SU-DHL-6 (cell line): ENCODE measurements around the gene HCCS.

Experiments used
- H2AFZ ChIP-seq: fragments of 200-600 bp; sonication (generic); 2 replicates; pipeline ENCODE4 v1.6.1; 2014; ENCODE audit warnings: low read depth, mild to moderate bottlenecking, moderate library complexity, mixed read lengths, antibody characterized with exemption, low read length; ENCODE audit not compliant: severe bottlenecking
- H3F3A ChIP-seq: fragments of 200-600 bp; shearing (Covaris generic); 2 replicates; pipeline ENCODE4 v1.6.0; 2016; ENCODE audit warnings: antibody characterized with exemption, mild to moderate bottlenecking; ENCODE audit not compliant: insufficient read depth
- H3K27ac ChIP-seq: fragments of 200-600 bp; sonication (generic); 2 replicates; pipeline ENCODE4 v1.5.1; 2016; ENCODE audit warnings: low read depth, mild to moderate bottlenecking, low read length, moderate library complexity, mixed read lengths
- H3K27me3 ChIP-seq: fragments of 200-600 bp; sonication (generic), shearing (Covaris generic); 2 replicates; pipeline ENCODE4 v1.6.0; 2014; ENCODE audit warnings: mild to moderate bottlenecking, low read length
- H3K36me3 ChIP-seq: fragments of 200-600 bp; sonication (generic); 2 replicates; pipeline ENCODE4 v1.6.1; 2014; ENCODE audit warnings: mild to moderate bottlenecking, low read length, mixed read lengths
- H3K4me2 ChIP-seq: fragments of 300-600, 200-600 bp; shearing (Covaris generic), sonication (generic); 2 replicates; pipeline ENCODE4 v1.6.0; 2014; ENCODE audit warnings: low read length, low read depth, mild to moderate bottlenecking; ENCODE audit not compliant: poor library complexity, severe bottlenecking
- H3K4me3 ChIP-seq: fragments of 200-600 bp; sonication (generic); 2 replicates; pipeline ENCODE4 v1.5.1; 2014; ENCODE audit warnings: antibody characterized with exemption, low read length, mild to moderate bottlenecking, mixed read lengths; ENCODE audit not compliant: insufficient read depth, poor library complexity, severe bottlenecking
- H3K79me2 ChIP-seq: fragments of 200-600 bp; sonication (generic); 2 replicates; pipeline ENCODE4 v1.6.1; 2014; ENCODE audit warnings: mild to moderate bottlenecking, low read length, moderate library complexity; ENCODE audit not compliant: insufficient read depth
- H3K9ac ChIP-seq: fragments of 200-600 bp; sonication (generic); 2 replicates; pipeline ENCODE4 v1.7.0; 2014; ENCODE audit warnings: mild to moderate bottlenecking, low read length
- H3K9me2 ChIP-seq: fragments of 200-600 bp; sonication (generic); replicated peaks from 2 replicates; pipeline ENCODE4 v1.6.1; 2014; ENCODE audit warnings: low read length; ENCODE audit not compliant: insufficient read depth
- H3K9me3 ChIP-seq: fragments of 200-600 bp; sonication (generic); 2 replicates; pipeline ENCODE4 v1.6.1; 2014; ENCODE audit warnings: low read length, mixed read lengths; ENCODE audit not compliant: insufficient read depth
- H4K20me1 ChIP-seq: fragments of 200-600 bp; sonication (generic); 2 replicates; pipeline ENCODE4 v1.6.1; 2014; ENCODE audit warnings: low read depth, mild to moderate bottlenecking, antibody characterized with exemption, low read length, moderate library complexity, mixed read lengths
- EZH2phosphoT487 ChIP-seq: fragments of 200-600 bp; sonication (generic), shearing (Covaris generic); conservative IDR thresholded peaks from 2 replicates; pipeline ENCODE4 v1.6.1; 2018; ENCODE audit warnings: mild to moderate bottlenecking, antibody characterized with exemption, low read length, moderate library complexity, mixed read lengths
- TF ChIP-seq, protein P1 (sequence below): fragments of 200-600 bp; sonication (generic); IDR thresholded peaks from one replicate; pipeline ENCODE4 v1.5.1; 2017; ENCODE audit warnings: antibody characterized with exemption, mild to moderate bottlenecking, low read length, moderate library complexity; ENCODE audit not compliant: insufficient read depth, poor library complexity, severe bottlenecking

HCCS gene

DNA sequence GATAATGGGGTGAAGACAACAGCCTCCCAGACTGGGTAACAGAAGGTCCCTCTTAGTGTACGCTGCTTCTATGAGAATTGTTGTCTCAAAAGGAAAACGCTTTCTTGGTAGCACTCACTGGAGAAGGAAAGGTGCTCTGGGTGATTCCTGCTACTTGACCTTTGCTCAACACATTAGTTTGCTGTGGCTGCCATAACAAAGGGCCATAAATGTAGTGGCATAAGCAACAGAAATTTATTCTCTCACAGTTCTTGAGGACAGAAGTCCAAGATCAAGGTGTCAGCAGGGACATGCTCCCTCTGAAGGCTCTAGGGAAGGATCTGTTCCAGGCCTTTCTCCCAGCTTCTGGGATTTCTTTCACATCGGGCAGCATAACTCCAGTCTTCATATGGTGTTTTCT lies 19.0 kb downstream of the HCCS start:
- TF ChIP-seq EZH2phosphoT487: no peak
- H3K4me2 ChIP-seq: no peak overlapping the region
- no peaks in the 10 kb centered on the region for H3K79me2 ChIP-seq
- H3K27me3 ChIP-seq: no peaks in the 10 kb centered on the region
- no peak overlapping the region for H2AFZ ChIP-seq
- no peak overlapping the region for H3K4me3 ChIP-seq
- H3K9ac ChIP-seq: no peak overlapping the region
- H3K9me2 ChIP-seq: no peaks in the 10 kb centered on the region
- H3F3A ChIP-seq: no peaks in the 10 kb centered on the region
- no peaks in the 10 kb centered on the region for H3K9me3 ChIP-seq
- H3K36me3 ChIP-seq: no peaks in the 10 kb centered on the region
- no peak overlapping the region for H3K27ac ChIP-seq
- no peaks in the 10 kb centered on the region for H4K20me1 ChIP-seq

DNA sequence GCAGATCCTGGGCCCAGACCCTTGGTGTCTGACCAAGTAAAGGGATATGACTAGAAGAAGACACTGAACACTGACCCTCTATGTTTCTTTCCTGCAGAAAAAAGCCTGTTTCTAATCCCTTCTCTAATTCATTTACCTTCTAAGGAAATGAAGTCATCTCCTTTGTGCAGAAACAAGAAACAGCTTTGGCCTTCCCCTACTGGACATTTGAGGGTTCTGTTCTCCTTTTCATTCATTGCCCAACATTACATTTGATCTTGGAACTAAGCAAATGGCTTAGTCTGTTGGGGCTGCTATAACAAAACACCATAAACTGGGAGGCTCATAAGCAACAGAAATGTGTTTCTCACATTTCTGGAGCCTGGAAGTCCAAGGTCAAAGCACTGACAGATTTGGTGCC lies 20.0 kb downstream of the HCCS start:
- Histone ChIP-seq H3F3A (no peaks in the 10 kb centered on the region), H3K4me2 (no peak overlapping the region), H3K36me3 (no peaks in the 10 kb centered on the region)

GRCh38 chrX:11135564-11136185 lies 24.5 kb downstream of the HCCS start:
- Histone ChIP-seq H3K9me2 (no peaks in the 10 kb centered on the region), H3K9me3 (no peaks in the 10 kb centered on the region), H3K4me2 (no peak overlapping the region), H4K20me1 (no peaks in the 10 kb centered on the region), H2AFZ (no peak overlapping the region), H3K27ac (no peak overlapping the region), H3K27me3 (no peaks in the 10 kb centered on the region), H3K4me3 (no peak overlapping the region), H3K36me3 (no peaks in the 10 kb centered on the region), H3K79me2 (no peaks in the 10 kb centered on the region), H3F3A (no peaks in the 10 kb centered on the region), H3K9ac (no peak overlapping the region)
- TF ChIP-seq EZH2phosphoT487: no peak
- TF ChIP-seq, protein P1, sequence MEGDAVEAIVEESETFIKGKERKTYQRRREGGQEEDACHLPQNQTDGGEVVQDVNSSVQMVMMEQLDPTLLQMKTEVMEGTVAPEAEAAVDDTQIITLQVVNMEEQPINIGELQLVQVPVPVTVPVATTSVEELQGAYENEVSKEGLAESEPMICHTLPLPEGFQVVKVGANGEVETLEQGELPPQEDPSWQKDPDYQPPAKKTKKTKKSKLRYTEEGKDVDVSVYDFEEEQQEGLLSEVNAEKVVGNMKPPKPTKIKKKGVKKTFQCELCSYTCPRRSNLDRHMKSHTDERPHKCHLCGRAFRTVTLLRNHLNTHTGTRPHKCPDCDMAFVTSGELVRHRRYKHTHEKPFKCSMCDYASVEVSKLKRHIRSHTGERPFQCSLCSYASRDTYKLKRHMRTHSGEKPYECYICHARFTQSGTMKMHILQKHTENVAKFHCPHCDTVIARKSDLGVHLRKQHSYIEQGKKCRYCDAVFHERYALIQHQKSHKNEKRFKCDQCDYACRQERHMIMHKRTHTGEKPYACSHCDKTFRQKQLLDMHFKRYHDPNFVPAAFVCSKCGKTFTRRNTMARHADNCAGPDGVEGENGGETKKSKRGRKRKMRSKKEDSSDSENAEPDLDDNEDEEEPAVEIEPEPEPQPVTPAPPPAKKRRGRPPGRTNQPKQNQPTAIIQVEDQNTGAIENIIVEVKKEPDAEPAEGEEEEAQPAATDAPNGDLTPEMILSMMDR: no peak

More for the DNA sequence above, 20.0 kb downstream of the HCCS start:
- Histone ChIP-seq H3K27me3 (no peaks in the 10 kb centered on the region), H3K9me2 (no peaks in the 10 kb centered on the region), H3K27ac (no peak overlapping the region), H4K20me1 (no peaks in the 10 kb centered on the region), H3K9ac (no peak overlapping the region), H2AFZ (no peak overlapping the region), H3K79me2 (no peaks in the 10 kb centered on the region), H3K9me3 (no peaks in the 10 kb centered on the region), H3K4me3 (no peak overlapping the region)
- TF ChIP-seq, protein P1: no peak
- no peak for TF ChIP-seq EZH2phosphoT487

- no peaks in the 10 kb centered on the region for H3K27me3 ChIP-seq
- H3K4me2 ChIP-seq: no peak overlapping the region
- H3F3A ChIP-seq: no peaks in the 10 kb centered on the region
- no peaks in the 10 kb centered on the region for H3K79me2 ChIP-seq
- no peak for TF ChIP-seq EZH2phosphoT487
- TF ChIP-seq, protein P1: peak; percentile 23
- no peaks in the 10 kb centered on the region for H3K36me3 ChIP-seq
- no peaks in the 10 kb centered on the region for H3K9me3 ChIP-seq
- no peak overlapping the region for H3K4me3 ChIP-seq
- no peaks in the 10 kb centered on the region for H3K9me2 ChIP-seq
- no peak overlapping the region for H2AFZ ChIP-seq
- H3K27ac ChIP-seq: no peak overlapping the region
- H3K9ac ChIP-seq: no peak overlapping the region
- H4K20me1 ChIP-seq: no peaks in the 10 kb centered on the region
Observed at GRCh38 chrX:11137543-11138139, 26.5 kb downstream of the HCCS start.
